ENCODE data around the gene UNC119B.

DNA sequence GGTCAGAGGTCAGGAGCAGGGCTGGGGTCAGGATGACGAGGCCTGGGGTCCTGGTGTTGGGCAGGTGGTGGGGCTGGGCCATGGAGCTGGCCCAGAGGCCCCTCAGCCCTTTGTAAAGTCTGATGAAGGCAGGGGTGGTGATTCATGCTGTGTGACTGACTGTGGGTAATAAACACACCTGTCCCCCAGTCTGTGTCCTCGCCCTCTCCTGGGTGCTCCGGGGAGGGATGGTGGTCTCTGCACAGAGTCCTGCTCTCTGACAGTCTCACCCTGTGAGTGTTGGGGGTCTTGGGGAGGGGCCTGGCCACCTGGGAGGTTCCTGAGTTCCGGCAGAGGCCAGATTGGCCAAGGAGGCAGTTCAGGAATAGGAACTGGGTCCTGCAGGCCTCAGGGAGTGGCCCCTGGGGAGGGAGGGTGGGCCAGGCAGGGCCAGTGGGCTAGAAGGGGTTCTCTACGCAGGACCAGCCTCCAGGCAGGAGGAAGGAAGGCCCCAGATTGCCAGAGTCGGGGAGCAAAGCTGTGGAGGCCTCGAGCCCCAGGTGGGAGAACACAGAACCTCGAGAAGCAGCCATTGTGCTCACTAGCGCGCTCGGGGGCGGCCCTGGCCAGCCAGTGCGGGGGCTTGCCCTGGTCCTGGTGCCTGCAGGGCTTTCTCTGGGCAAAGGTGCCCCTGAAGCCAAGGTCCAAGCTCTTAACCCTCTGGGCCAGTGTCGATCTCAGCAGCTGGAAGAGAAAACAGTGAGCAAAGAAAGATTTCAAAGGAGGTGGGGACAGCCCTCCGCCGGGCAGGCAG is 29.8 kb downstream of the UNC119B start:
- no peak for TF ChIP-seq GATA2 (IDR thresholded peaks at IDR 0.05; ENCODE audit: low read depth, low read length)
- TF ChIP-seq GATA3 (IDR thresholded peaks at IDR 0.05; ENCODE audit: low read depth, low read length), result no peak
